HCT116 (cell line): ENCODE data around the gene C16orf82. TPM values are rescaled to one million over a fixed set of nuclear protein-coding genes. Genes with fewer than 3 reads are reported as not detected.
A peak's percentile ranks its signal among the peaks of the same experiment; 100 is the strongest.

Experiments
- ATAC-seq: fragments of 200-7000 bp; cut with Tn5 transposase; 2 replicates; pipeline ENCODE4 v1.9.1; 2020; ENCODE audit warnings: mild to moderate bottlenecking, moderate library complexity
- Bru-seq: library from RNA; stranded (reverse); fragments of 400-500 nt; gene quantifications from one replicate; lab custom pipeline; 2021; lab: Mats Ljungman, UMichigan
- BruChase-seq, 2 experiments: library from RNA; stranded (reverse); fragments of 400-500 nt; gene quantifications; one replicate each; lab custom pipeline; 2021; lab: Mats Ljungman, UMichigan
- BruUV-seq: library from RNA; stranded (reverse); fragments of 400-500 nt; replicated peaks from 2 replicates; lab custom pipeline; 2021; lab: Mats Ljungman, UMichigan
- CTCF ChIA-PET: fragments of 300-600 bp; sonication (Branson Sonifier 250); formaldehyde crosslinking; loops from one replicate; lab custom pipeline; 2021; ENCODE audit warnings: antibody characterized with exemption; lab: Charles Lee
- POLR2A ChIA-PET: fragments of 300-600, 350-600 bp; sonication (Branson Sonifier 250); formaldehyde crosslinking; loops from one replicate; lab custom pipeline; 2021; ENCODE audit warnings: antibody characterized with exemption; lab: Charles Lee
- RAD21 ChIA-PET, 2 experiments: fragments of 300-600 bp; sonication (Branson Sonifier 250); formaldehyde crosslinking; loops; one replicate each; lab custom pipeline; 2023; ENCODE audit warnings: low total read pairs in 2 of 2; ENCODE audit not compliant: uncharacterized antibody in 2 of 2, unreplicated experiment in 2 of 2, low non-redundant PET in 1 of 2; lab: Charles Lee
- DNase-seq: peaks from one replicate; pipeline ENCODE4 v3.0.0-alpha.2; 2010; ENCODE audit warnings: low read depth, low spot score
- H2AFZ ChIP-seq: fragments of 200-600 bp; shearing (Covaris generic), sonication (generic); 2 replicates; pipeline ENCODE4 v1.6.1; 2017; ENCODE audit warnings: low read depth, mixed run types, mixed read lengths, antibody characterized with exemption, low read length; ENCODE audit not compliant: poor library complexity, severe bottlenecking
- H3K27ac ChIP-seq: 2 replicates; pipeline ENCODE4 v1.5.1; 2012; ENCODE audit warnings: low read depth, low read length
- H3K27me3 ChIP-seq: fragments of 200-600 bp; sonication (generic); 2 replicates; pipeline ENCODE4 v1.6.1; 2016; ENCODE audit warnings: mixed run types, low read length, mixed read lengths; ENCODE audit not compliant: insufficient read depth
- H3K36me3 ChIP-seq, 2 experiments: fragments of 200-500 bp in 1 of 2; fragments of 200-600 bp in 1 of 2; sonication (Bioruptor generic) in 1 of 2; sonication (generic) in 1 of 2; 2 replicates each; pipeline versions ENCODE4 v1.5.1 to v1.6.1; 2014 to 2016; ENCODE audit warnings: low read length in 2 of 2, inconsistent platforms in 1 of 2, mixed read lengths in 1 of 2, mixed run types in 1 of 2; ENCODE audit not compliant: insufficient read depth in 2 of 2, control insufficient read depth in 1 of 2
- H3K4me1 ChIP-seq, 2 experiments: fragments of 200-600 bp in 1 of 2; sonication (generic) in 1 of 2; 2 replicates each; pipeline versions ENCODE4 v1.5.1 to v1.6.1; 2012 to 2017; ENCODE audit warnings: low read length in 2 of 2, inconsistent platforms in 1 of 2, mild to moderate bottlenecking in 1 of 2, mixed read lengths in 1 of 2, mixed run types in 1 of 2, moderate library complexity in 1 of 2; ENCODE audit not compliant: insufficient read depth in 2 of 2, control insufficient read depth in 1 of 2
- H3K4me2 ChIP-seq: fragments of 200-600 bp; sonication (generic); 2 replicates; pipeline ENCODE4 v1.6.1; 2017; ENCODE audit warnings: mixed run types, low read length, mixed read lengths
- H3K4me3 ChIP-seq, 2 experiments: fragments of 200-600 bp in 1 of 2; sonication (generic) in 1 of 2; replicated peaks in 1 of 2; 2 replicates each; pipeline ENCODE4 v1.5.1; 2011 to 2016; ENCODE audit warnings: low read length in 2 of 2, control low read depth in 1 of 2, low read depth in 1 of 2, mild to moderate bottlenecking in 1 of 2, mixed read lengths in 1 of 2, mixed run types in 1 of 2
- H3K79me2 ChIP-seq: fragments of 200-600 bp; sonication (generic); 2 replicates; pipeline ENCODE4 v1.6.1; 2017; ENCODE audit warnings: mild to moderate bottlenecking, mixed run types, low read length, moderate library complexity, mixed read lengths; ENCODE audit not compliant: insufficient read depth
- H3K9ac ChIP-seq: fragments of 200-600 bp; sonication (generic); 2 replicates; pipeline ENCODE4 v1.6.1; 2016; ENCODE audit warnings: low read length, mixed read lengths
- H3K9me2 ChIP-seq: fragments of 200-600 bp; sonication (generic), shearing (Covaris generic); 2 replicates; pipeline ENCODE4 v1.6.1; 2017; ENCODE audit warnings: mixed run types, mild to moderate bottlenecking, moderate library complexity; ENCODE audit not compliant: insufficient read depth
- H3K9me3 ChIP-seq, 2 experiments: fragments of 200-500 bp in 1 of 2; fragments of 200-600 bp in 1 of 2; sonication (Bioruptor generic) in 1 of 2; sonication (generic) in 1 of 2; 2 replicates each; pipeline ENCODE4 v1.6.1; 2014 to 2017; ENCODE audit warnings: low read length in 2 of 2, mixed read lengths in 2 of 2, inconsistent platforms in 1 of 2, low read depth in 1 of 2, mild to moderate bottlenecking in 1 of 2, mixed run types in 1 of 2, moderate library complexity in 1 of 2; ENCODE audit not compliant: control insufficient read depth in 1 of 2, insufficient read depth in 1 of 2
- H4K20me1 ChIP-seq: fragments of 200-600 bp; sonication (generic), shearing (Covaris generic); 2 replicates; pipeline ENCODE4 v1.6.1; 2017; ENCODE audit warnings: mixed run types, mild to moderate bottlenecking, moderate library complexity; ENCODE audit not compliant: insufficient read depth
- ATF3 ChIP-seq: IDR thresholded peaks from 2 replicates; pipeline ENCODE4 v1.6.1; 2012
- CBX3 ChIP-seq: IDR thresholded peaks from 2 replicates; pipeline ENCODE4 v1.6.1; 2012; ENCODE audit warnings: low read depth
- CEBPB ChIP-seq: IDR thresholded peaks from 2 replicates; pipeline ENCODE4 v1.6.1; 2012; ENCODE audit warnings: low read depth
- EGR1 ChIP-seq: IDR thresholded peaks from 2 replicates; pipeline ENCODE4 v1.6.1; 2012; ENCODE audit warnings: low read depth
- EZH2phosphoT487 ChIP-seq: fragments of 200-600 bp; IDR thresholded peaks from 2 replicates; pipeline ENCODE4 v1.6.1; 2018; ENCODE audit warnings: antibody characterized with exemption, borderline replicate concordance
- FOSL1 ChIP-seq: IDR thresholded peaks from 2 replicates; pipeline ENCODE4 v1.6.1; 2012; ENCODE audit warnings: low read depth
- JUND ChIP-seq: IDR thresholded peaks from 2 replicates; pipeline ENCODE4 v1.6.1; 2012
- POLR2A ChIP-seq: IDR thresholded peaks from 2 replicates; pipeline ENCODE4 v1.7.0; 2011; ENCODE audit warnings: borderline replicate concordance; ENCODE audit not compliant: insufficient read depth, insufficient read length; ENCODE audit errors: extremely low read depth
- POLR2AphosphoS5 ChIP-seq: IDR thresholded peaks from 2 replicates; pipeline ENCODE4 v1.6.1; 2011; ENCODE audit warnings: mild to moderate bottlenecking, low read depth, low read length, moderate library complexity
- REST ChIP-seq: IDR thresholded peaks from 2 replicates; pipeline ENCODE4 v1.6.1; 2012; ENCODE audit warnings: low read depth
- SP1 ChIP-seq: IDR thresholded peaks from 2 replicates; pipeline ENCODE4 v1.6.1; 2012; ENCODE audit warnings: low read depth
- SRF ChIP-seq: IDR thresholded peaks from 2 replicates; pipeline ENCODE4 v1.6.1; 2012; ENCODE audit warnings: low read depth
- ZFX ChIP-seq: fragments of 450-650 bp; IDR thresholded peaks from 2 replicates; pipeline ENCODE4 v1.6.1; 2017
- intact Hi-C: fragments of 100-400 bp; cut with micrococcal nuclease; formaldehyde crosslinking; loops from 2 replicates; pipeline ENCODE4 v1.10.0; 2022
- long read RNA-seq: library from polyadenylated mRNA; unstranded; transcript quantifications from one replicate; pipeline ENCODE4 v2.0.0, GENCODE V29; 2021; ENCODE audit not compliant: unreplicated experiment
- polyA plus RNA-seq: library from polyadenylated mRNA; unstranded; fragments of >200 nt; gene quantifications from 2 replicates; pipeline ENCODE4 v1.2.1, GENCODE V29; 2012; ENCODE audit warnings: missing spikeins
- total RNA-seq: library from RNA; stranded (reverse); gene quantifications from one replicate; pipeline ENCODE4 v1.2.1, GENCODE V29; 2021; ENCODE audit not compliant: unreplicated experiment
- TF ChIP-seq, protein P1 (sequence below), 3 experiments: fragments of 200-600 bp in 1 of 3; sonication (generic) in 1 of 3; IDR thresholded peaks in 2 of 3; conservative IDR thresholded peaks in 1 of 3; 2 replicates each; pipeline ENCODE4 v1.5.1; 2012 to 2017; ENCODE audit warnings: low read depth in 2 of 3, low read length in 2 of 3, antibody characterized with exemption in 1 of 3, borderline replicate concordance in 1 of 3, control low read depth in 1 of 3, mild to moderate bottlenecking in 1 of 3, mixed read lengths in 1 of 3, mixed run types in 1 of 3, moderate library complexity in 1 of 3; ENCODE audit not compliant: insufficient read depth in 1 of 3

C16orf82 gene
- not detected for total RNA-seq
- polyA plus RNA-seq, result not detected in 2 replicates
- Bru-seq, nascent RNA, result not detected
- not detected for BruChase-seq, experiment 1, labeled RNA remaining after a 6-hour chase
- not detected for BruChase-seq, experiment 2, labeled RNA remaining after a 2-hour chase
- long read RNA-seq, result 0 reads

GRCh38 chr16:27066668-27067537 is at the start of gene C16orf82:
TSS of gene C16orf82 (plus strand) at chr16:27066927.
- ChIA-PET CTCF (no interaction called here), RAD21 (no interaction called here), POLR2A (no interaction called here)
- Histone ChIP-seq H2AFZ (no peak within 1 kb of the TSS), H3K4me3 (no peak within 1 kb of the TSS), H4K20me1 (no peaks in the 10 kb centered on the region), H3K79me2 (no peaks in the 10 kb centered on the region), H3K4me1 (no peaks in the 10 kb centered on the region), H3K9me2 (no peaks in the 10 kb centered on the region), H3K27ac (no peak within 1 kb of the TSS), H3K9me3 (no peaks in the 10 kb centered on the region), H3K9ac (no peak within 1 kb of the TSS), H3K36me3 (no peaks in the 10 kb centered on the region), H3K4me2 (no peak within 1 kb of the TSS), H3K27me3 (peaks cover 4% of the 10 kb centered on the region; the same call in 1 of the 2 replicates)
- ATAC-seq (peak; percentile 42; the same call in 1 of the 2 replicates), DNase-seq (no peak)
- intact Hi-C loops, result no loop called here
- TF ChIP-seq POLR2AphosphoS5, result no peak
- no TSS peak for BruUV-seq

GRCh38 chr16:27020031-27020430 is 46.7 kb upstream of the C16orf82 start:
- no peaks in the 10 kb centered on the region for H4K20me1 ChIP-seq
- H3K79me2 ChIP-seq, result no peaks in the 10 kb centered on the region
- H3K4me2 ChIP-seq, result no peak overlapping the region
- no peak for ATAC-seq
- H3K9me2 ChIP-seq, result no peaks in the 10 kb centered on the region
- ChIA-PET CTCF (no interaction called here), RAD21 (no interaction called here), POLR2A (no interaction called here)
- peaks cover 8% of the 10 kb centered on the region; the same call in 1 of the 2 replicates for H3K27me3 ChIP-seq
- no peak for DNase-seq
- H3K9ac ChIP-seq, result no peak overlapping the region
- intact Hi-C loops, result no loop called here
- H3K9me3 ChIP-seq, result no peaks in the 10 kb centered on the region
- no peaks in the 10 kb centered on the region for H3K36me3 ChIP-seq
- H3K27ac ChIP-seq, result no peak overlapping the region
- no peak overlapping the region for H2AFZ ChIP-seq
- peaks cover 0 to 4% of the 10 kb centered on the region in 2 experiments; a peak in 1 of 4 replicates for H3K4me1 ChIP-seq
- BruUV-seq, result no TSS peak
- H3K4me3 ChIP-seq, result no peak overlapping the region
- TF ChIP-seq POLR2AphosphoS5 (no peak), REST (no peak), SRF (no peak), ZFX (no peak), CEBPB (no peak), EZH2phosphoT487 (no peak), ATF3 (no peak), FOSL1 (no peak), EGR1 (no peak), SP1 (no peak), POLR2A (no peak), CBX3 (no peak), JUND (no peak)
- TF ChIP-seq, protein P1, sequence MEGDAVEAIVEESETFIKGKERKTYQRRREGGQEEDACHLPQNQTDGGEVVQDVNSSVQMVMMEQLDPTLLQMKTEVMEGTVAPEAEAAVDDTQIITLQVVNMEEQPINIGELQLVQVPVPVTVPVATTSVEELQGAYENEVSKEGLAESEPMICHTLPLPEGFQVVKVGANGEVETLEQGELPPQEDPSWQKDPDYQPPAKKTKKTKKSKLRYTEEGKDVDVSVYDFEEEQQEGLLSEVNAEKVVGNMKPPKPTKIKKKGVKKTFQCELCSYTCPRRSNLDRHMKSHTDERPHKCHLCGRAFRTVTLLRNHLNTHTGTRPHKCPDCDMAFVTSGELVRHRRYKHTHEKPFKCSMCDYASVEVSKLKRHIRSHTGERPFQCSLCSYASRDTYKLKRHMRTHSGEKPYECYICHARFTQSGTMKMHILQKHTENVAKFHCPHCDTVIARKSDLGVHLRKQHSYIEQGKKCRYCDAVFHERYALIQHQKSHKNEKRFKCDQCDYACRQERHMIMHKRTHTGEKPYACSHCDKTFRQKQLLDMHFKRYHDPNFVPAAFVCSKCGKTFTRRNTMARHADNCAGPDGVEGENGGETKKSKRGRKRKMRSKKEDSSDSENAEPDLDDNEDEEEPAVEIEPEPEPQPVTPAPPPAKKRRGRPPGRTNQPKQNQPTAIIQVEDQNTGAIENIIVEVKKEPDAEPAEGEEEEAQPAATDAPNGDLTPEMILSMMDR (IDR thresholded peaks at IDR 0.05 in 2 of 3, conservative IDR thresholded peaks at IDR 0.05 in 1 of 3; ENCODE audit: borderline replicate concordance in 1 of 3, insufficient read depth in 1 of 3, low read depth in 2 of 3, low read length in 2 of 3), result no peak
